ENCODE measurements around the gene ABHD3.

Gene ABHD3

GRCh38 chr18:21664069-21664468 is 40.5 kb downstream of the ABHD3 start:
- no peak for DNase-seq (ENCODE audit: low read depth)
- H3K4me3 ChIP-seq (ENCODE audit: low read length): no peak overlapping the region
- TF ChIP-seq CTCF (conservative IDR thresholded peaks at IDR 0.05; ENCODE audit: low read depth, low read length): no peak

DNA sequence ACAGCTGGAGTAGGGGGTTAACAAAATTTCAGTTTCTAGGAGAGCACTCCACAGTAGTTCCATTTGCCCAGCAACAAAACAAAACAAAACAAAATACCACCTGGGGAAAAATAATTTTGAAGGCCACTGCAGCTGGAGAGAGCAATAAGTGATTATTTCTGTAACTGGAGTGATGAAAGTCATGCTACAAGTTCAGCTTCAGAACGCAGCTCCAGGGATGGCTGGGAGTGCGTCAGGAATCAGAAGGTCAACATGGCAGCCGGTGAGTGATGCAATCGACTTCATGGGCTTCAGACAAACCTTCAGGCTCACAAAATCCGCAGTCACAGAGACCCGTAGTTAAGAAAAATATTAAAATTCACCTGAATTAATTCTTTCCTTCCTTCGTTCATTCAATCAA is 41.0 kb downstream of the ABHD3 start:
- DNase-seq (ENCODE audit: low read depth): no peak

DNA sequence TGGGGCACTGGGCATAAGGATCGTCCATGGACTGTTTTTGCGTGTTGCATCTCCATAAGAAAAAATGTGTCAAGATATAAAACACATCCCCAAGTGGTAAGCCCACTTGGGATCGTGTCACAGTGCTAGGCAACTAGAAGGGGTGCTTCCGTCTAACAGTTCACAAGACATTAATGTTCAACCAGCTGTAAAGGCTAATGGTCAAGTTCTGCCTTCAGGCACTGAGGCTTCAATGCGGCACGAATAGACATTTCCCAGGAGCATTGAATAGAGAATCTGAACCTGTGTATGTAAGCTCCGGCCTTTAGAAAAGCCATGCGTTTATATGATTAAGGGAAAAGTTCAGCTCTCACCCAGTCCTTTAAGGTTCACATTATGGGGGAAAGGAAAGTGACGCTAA is 42.0 kb downstream of the ABHD3 start:
- no peak for TF ChIP-seq CTCF (conservative IDR thresholded peaks at IDR 0.05; ENCODE audit: low read depth, low read length)
- DNase-seq (ENCODE audit: low read depth): no peak
- H3K4me3 ChIP-seq (ENCODE audit: low read length): no peak overlapping the region

More for the DNA sequence above, 41.0 kb downstream of the ABHD3 start:
- no peak overlapping the region for H3K4me3 ChIP-seq (ENCODE audit: low read length)
- no peak for TF ChIP-seq CTCF (conservative IDR thresholded peaks at IDR 0.05; ENCODE audit: low read depth, low read length)

DNA sequence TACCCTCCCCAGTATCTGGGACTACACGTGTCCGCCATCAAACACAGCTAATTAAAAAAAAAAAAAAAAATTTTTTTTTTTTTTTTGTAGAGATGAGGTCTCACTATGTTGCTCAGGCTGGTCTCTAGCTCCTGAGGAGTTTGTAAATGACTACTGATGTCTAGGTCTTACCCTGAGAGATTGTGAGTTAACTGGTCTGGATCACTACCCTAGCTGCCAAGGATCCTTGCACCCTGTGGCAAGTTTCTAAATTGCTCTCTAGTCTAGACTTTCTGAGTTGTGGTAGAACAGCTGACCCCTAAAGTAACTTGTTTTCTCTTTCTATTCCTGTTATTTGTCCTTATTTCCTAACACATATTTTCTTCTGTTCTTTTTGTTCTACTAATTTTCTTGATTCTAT is 44.5 kb downstream of the ABHD3 start:
- TF ChIP-seq CTCF (conservative IDR thresholded peaks at IDR 0.05; ENCODE audit: low read depth, low read length): no peak
- no peak overlapping the region for H3K4me3 ChIP-seq (ENCODE audit: low read length)
- DNase-seq (ENCODE audit: low read depth): no peak

- no peak for TF ChIP-seq CTCF (conservative IDR thresholded peaks at IDR 0.05; ENCODE audit: low read depth, low read length)
- DNase-seq (ENCODE audit: low read depth): no peak
- H3K4me3 ChIP-seq (ENCODE audit: low read length): no peak overlapping the region
Observed at GRCh38 chr18:21656402-21656801, 48.2 kb downstream of the ABHD3 start.

DNA sequence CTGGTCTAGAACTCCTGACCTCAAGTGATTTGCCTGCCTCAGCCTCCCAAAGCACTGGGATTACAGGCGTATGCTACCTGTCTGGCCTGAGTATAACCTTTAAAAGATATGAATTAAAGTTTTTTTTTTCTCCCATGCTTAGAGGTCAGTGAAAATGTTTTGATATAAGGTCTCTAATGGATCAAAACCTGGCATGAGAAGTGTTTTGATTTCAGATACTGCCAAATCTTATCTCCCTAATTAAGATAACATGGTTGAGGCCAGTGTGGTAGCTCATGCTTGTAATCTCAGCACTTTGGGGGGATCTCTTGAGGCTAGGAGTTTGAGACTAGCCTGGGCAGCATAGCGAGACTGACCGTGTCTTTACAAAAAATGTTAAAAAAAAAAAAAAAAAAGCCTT is 51.2 kb downstream of the ABHD3 start:
- no peak for DNase-seq (ENCODE audit: low read depth)
- TF ChIP-seq CTCF (conservative IDR thresholded peaks at IDR 0.05; ENCODE audit: low read depth, low read length): no peak
- no peak overlapping the region for H3K4me3 ChIP-seq (ENCODE audit: low read length)

- no peak overlapping the region for H3K4me3 ChIP-seq (ENCODE audit: low read length)
- no peak for TF ChIP-seq CTCF (conservative IDR thresholded peaks at IDR 0.05; ENCODE audit: low read depth, low read length)
- no peak for DNase-seq (ENCODE audit: low read depth)
Observed at GRCh38 chr18:21652073-21652472, 52.5 kb downstream of the ABHD3 start.

Data from retinal pigment epithelial cell (primary cell).